HUDEP-2 (cell line): Measurements from ENCODE around the gene NXPE2.
A peak's percentile ranks its signal among the peaks of the same experiment; 100 is the strongest.

Experiments
- DNase-seq, 76 experiments: peaks; one replicate each; lab custom pipeline; 2025; ENCODE audit not compliant: unreplicated experiment in 76 of 76; lab: John Stamatoyannopoulos, UW

The NXPE2 gene

DNA sequence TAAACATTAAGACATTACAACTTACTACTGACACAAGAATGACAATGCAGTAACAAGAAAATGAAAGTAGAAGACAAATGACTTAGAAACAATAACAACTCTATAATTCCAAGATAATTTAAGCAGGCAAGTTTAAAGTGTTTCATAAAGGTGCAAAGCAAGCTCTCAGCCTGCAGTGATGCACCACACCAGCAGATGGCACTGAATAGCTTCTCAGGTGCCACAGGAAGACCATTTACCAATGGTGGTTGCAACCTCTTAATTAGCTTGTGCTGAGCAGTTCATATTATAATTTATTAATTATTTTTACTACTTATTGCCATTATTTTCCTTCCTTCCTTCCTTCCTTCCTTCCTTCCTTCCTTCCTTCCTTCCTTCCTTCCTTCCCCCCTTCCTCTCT, 60.6 kb downstream of the NXPE2 start:
- peak in 26 of 76 experiments; percentile 1 to 54 (median 8) for DNase-seq

DNA sequence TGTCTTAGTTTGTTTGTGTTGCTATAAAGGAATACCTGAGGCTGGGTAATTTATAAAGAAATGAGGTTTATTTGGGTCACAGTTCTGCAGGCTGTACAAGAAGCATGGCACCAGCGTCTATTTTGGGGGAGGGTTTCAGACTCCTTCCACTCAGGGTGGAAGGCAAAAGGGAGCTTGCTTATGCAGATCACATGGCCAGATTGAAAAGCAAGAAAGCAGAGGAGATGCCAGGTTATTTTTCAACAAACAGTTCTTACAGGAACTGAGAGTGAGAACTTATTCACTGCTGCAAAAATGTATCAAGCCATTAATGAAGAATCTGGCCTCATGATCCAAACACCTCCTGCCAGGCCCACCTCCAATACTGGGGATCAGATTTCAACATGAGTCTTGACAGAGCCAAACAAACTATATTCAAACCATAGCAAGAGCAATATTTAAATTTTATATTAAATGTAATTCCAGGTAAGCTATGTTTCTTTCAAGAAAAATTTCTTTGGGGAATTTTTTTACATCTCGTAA, 66.9 kb downstream of the NXPE2 start:
- no peak for DNase-seq

DNA sequence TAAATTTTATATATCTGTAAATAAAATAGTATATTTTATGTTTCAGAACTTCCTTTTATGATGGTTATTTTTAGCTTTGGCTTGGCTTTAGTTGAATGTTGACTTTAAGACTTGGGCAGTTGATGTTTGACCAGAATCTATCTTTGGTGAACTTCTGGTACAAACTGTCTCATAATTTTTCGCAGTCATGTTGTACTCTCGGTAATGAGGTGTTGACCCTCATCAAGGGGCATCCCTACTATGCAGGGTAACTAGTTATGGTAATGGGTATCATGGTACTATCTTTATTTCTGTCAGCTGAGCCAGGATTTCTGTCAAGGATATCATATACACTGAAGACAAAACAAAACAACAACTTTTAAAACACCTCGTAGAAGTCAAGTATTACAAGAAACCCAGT, 67.7 kb downstream of the NXPE2 start:
- DNase-seq: no peak
